Lung (tissue), 12 donors: ENCODE data around the gene GLIS1. TPM values are rescaled to one million over a fixed set of nuclear protein-coding genes. Genes with fewer than 3 reads are reported as not detected.

Source experiments
- ATAC-seq: fragments of 200-7000 bp; cut with Tn5 transposase; one replicate; pipeline ENCODE4 v1.9.1; 2020; ENCODE audit warnings: moderate number of reproducible peaks; ENCODE audit not compliant: insufficient read depth, low FRiP score
- DNase-seq, 3 donors: peaks; one replicate each; pipeline ENCODE4 v3.0.0-alpha.2; 2013 to 2017
- H3K27ac ChIP-seq, 2 donors: one replicate each; pipeline ENCODE4 v1.5.1; 2013; ENCODE audit warnings: mild to moderate bottlenecking in 2 of 2, moderate library complexity in 2 of 2, control low read depth in 1 of 2, inconsistent platforms in 1 of 2, low read depth in 1 of 2, low read length in 1 of 2
- H3K27me3 ChIP-seq, 3 donors: one replicate each; pipeline ENCODE4 v1.5.1; 2013; ENCODE audit warnings: low read length in 2 of 3; ENCODE audit not compliant: control insufficient read depth in 3 of 3, insufficient read depth in 3 of 3
- H3K36me3 ChIP-seq, 4 donors: one replicate each; pipeline ENCODE4 v1.5.1; 2013; ENCODE audit warnings: low read length in 4 of 4, mild to moderate bottlenecking in 1 of 4, moderate library complexity in 1 of 4; ENCODE audit not compliant: control insufficient read depth in 4 of 4, insufficient read depth in 4 of 4
- H3K4me1 ChIP-seq, 5 donors: one replicate each; pipeline ENCODE4 v1.5.1; 2013; ENCODE audit warnings: low read length in 5 of 5, mild to moderate bottlenecking in 2 of 5, moderate library complexity in 1 of 5; ENCODE audit not compliant: control insufficient read depth in 5 of 5, insufficient read depth in 5 of 5
- H3K4me3 ChIP-seq: one replicate; pipeline ENCODE4 v1.5.1; 2013; ENCODE audit warnings: mild to moderate bottlenecking, control low read depth, moderate library complexity
- H3K9ac ChIP-seq, 2 donors: one replicate each; pipeline ENCODE4 v1.5.1; 2013; ENCODE audit warnings: low read length in 2 of 2, control low read depth in 1 of 2; ENCODE audit not compliant: insufficient read depth in 1 of 2
- H3K9me3 ChIP-seq, 4 donors: one replicate each; pipeline ENCODE4 v1.5.1; 2013; ENCODE audit warnings: low read length in 3 of 4, mild to moderate bottlenecking in 1 of 4, moderate library complexity in 1 of 4; ENCODE audit not compliant: control insufficient read depth in 4 of 4, insufficient read depth in 3 of 4
- CTCF ChIP-seq: IDR thresholded peaks from 2 replicates; pipeline ENCODE4 v1.5.1; 2012; ENCODE audit warnings: mild to moderate bottlenecking; ENCODE audit errors: control extremely low read depth, extremely low read depth
- WGBS, 2 donors: extraction: QIAGEN DNeasy Blood & Tissue Kit; methylation state at CpG; one replicate each; pipeline ENCODE4 v1.1.7; 2013; 5-methylcytosine and 5-hydroxymethylcytosine counted together
- polyA plus RNA-seq, 2 donors: library from polyadenylated mRNA; stranded (reverse); fragments of 200-250 nt; gene quantifications; one replicate each; pipeline ENCODE4 v1.2.1, GENCODE V29; 2013
- total RNA-seq, 2 donors: library from RNA; depleted of rRNA in 1 of 2; stranded (reverse); fragments of >200 nt in 1 of 2; gene quantifications; one replicate each; pipeline ENCODE4 v1.2.1, GENCODE V29; 2014 to 2021
- donor health status: control.
- donor health status: control.
- donor health status: Bipolar disorder and iron deficiency.
- donor health status: healthy.
- donor health status: DM: yes; HTN: yes; CAD: no.

GLIS1 gene
- total and polyA plus RNA-seq, 4 donors = 0.05 to 0.18 (median 0.17) TPM; not detected in 1

GRCh38 chr1:53605181-53605580 is 133.8 kb downstream of the GLIS1 start:
- no peak overlapping the region for H3K9ac ChIP-seq
- no peaks in the 10 kb centered on the region for H3K4me1 ChIP-seq
- H3K27me3 ChIP-seq = no peaks in the 10 kb centered on the region
- DNase-seq (no peak), ATAC-seq (no peak)
- TF ChIP-seq CTCF = no peak
- no peak overlapping the region for H3K4me3 ChIP-seq
- WGBS, 2 donors = 87 to 91% methylated on average over 8 of the region's 8 CpGs
- H3K9me3 ChIP-seq = no peaks in the 10 kb centered on the region
- no peaks in the 10 kb centered on the region for H3K36me3 ChIP-seq
- no peak overlapping the region for H3K27ac ChIP-seq

- H3K9me3 ChIP-seq = no peaks in the 10 kb centered on the region
- H3K4me3 ChIP-seq = no peak overlapping the region
- ATAC-seq (no peak), DNase-seq (no peak)
- H3K36me3 ChIP-seq = no peaks in the 10 kb centered on the region
- H3K4me1 ChIP-seq = no peaks in the 10 kb centered on the region
- no peak for TF ChIP-seq CTCF
- no peak overlapping the region for H3K9ac ChIP-seq
- H3K27me3 ChIP-seq = no peaks in the 10 kb centered on the region
- 74 to 84% methylated on average over 5 of the region's 5 CpGs for WGBS, 2 donors
- no peak overlapping the region for H3K27ac ChIP-seq
Measured at GRCh38 chr1:53604291-53604919, 134.6 kb downstream of the GLIS1 start.

- 92 to 98% methylated on average over 6 of the region's 6 CpGs for WGBS, 2 donors
- ATAC-seq (no peak), DNase-seq (no peak)
- Histone ChIP-seq H3K9ac (no peak overlapping the region), H3K36me3 (no peaks in the 10 kb centered on the region), H3K4me1 (no peaks in the 10 kb centered on the region), H3K9me3 (no peaks in the 10 kb centered on the region), H3K4me3 (no peak overlapping the region), H3K27ac (no peak overlapping the region), H3K27me3 (no peaks in the 10 kb centered on the region)
- TF ChIP-seq CTCF = no peak
Measured at GRCh38 chr1:53603431-53603830, 135.5 kb downstream of the GLIS1 start.
